A549 (cell line): ENCODE results near the gene PRDM2. TPM values are rescaled to one million over a fixed set of nuclear protein-coding genes. Genes with fewer than 3 reads are reported as not detected.
A peak's percentile ranks its signal among the peaks of the same experiment; 100 is the strongest.

Experiments used
- ATAC-seq, 2 experiments: fragments of 200-7000 bp in 1 of 2; fragments of >200 bp in 1 of 2; cut with Nextera tagmentation in 1 of 2; cut with Tn5 transposase in 1 of 2; 3 replicates each; pipeline versions ENCODE4 v1.8.0 to v1.9.1; 2018 to 2020; ENCODE audit warnings: mild to moderate bottlenecking in 1 of 2, moderate library complexity in 1 of 2
- CTCF ChIA-PET: fragments of 300-600 bp; sonication (Branson Sonifier 250); formaldehyde crosslinking; extraction: SDS; loops from one replicate; lab custom pipeline; 2021; ENCODE audit warnings: antibody characterized with exemption, inconsistent platforms; lab: Yijun Ruan, JAX
- POLR2A ChIA-PET: fragments of 350-600 bp; formaldehyde crosslinking; extraction: SDS; loops from one replicate; lab custom pipeline; 2021; ENCODE audit warnings: antibody characterized with exemption, inconsistent platforms; lab: Yijun Ruan, JAX
- DNase-seq, 2 experiments: peaks; one replicate each; pipeline versions ENCODE4 v3.0.0 to v3.0.0-alpha.2; 2011 to 2016; ENCODE audit warnings: low read depth in 1 of 2, low spot score in 1 of 2
- FAIRE-seq: peaks from 2 replicates; lab custom pipeline; 2011; peaks lifted over from hg19 to GRCh38; lab: Jason Lieb, UNC
- H3K27ac ChIP-seq, 2 experiments: fragments of >200 bp; sonication (Bioruptor Twin); formaldehyde crosslinking; 3 replicates each; pipeline ENCODE4 v1.5.1; 2016 to 2017
- H3K4me1 ChIP-seq: fragments of >200 bp; sonication (Bioruptor Twin); formaldehyde crosslinking; 3 replicates; pipeline ENCODE4 v1.6.1; 2016
- H3K4me2 ChIP-seq: fragments of >200 bp; sonication (Bioruptor Twin); formaldehyde crosslinking; 3 replicates; pipeline ENCODE4 v1.6.1; 2016
- H3K4me3 ChIP-seq: fragments of >200 bp; sonication (Bioruptor Twin); formaldehyde crosslinking; 3 replicates; pipeline ENCODE4 v1.5.1; 2016
- H3K9me3 ChIP-seq: fragments of >200 bp; sonication (Bioruptor Twin); formaldehyde crosslinking; 3 replicates; pipeline ENCODE4 v1.6.1; 2016
- BHLHE40 ChIP-seq: IDR thresholded peaks from 2 replicates; pipeline ENCODE4 v1.6.1; 2012; ENCODE audit warnings: low read depth, low read length, inconsistent platforms
- CBX8 ChIP-seq: fragments of 200-600 bp; sonication (generic); IDR thresholded peaks from 2 replicates; pipeline ENCODE4 v1.6.1; 2016
- CEBPB ChIP-seq, 2 experiments: fragments of >200 bp in 1 of 2; sonication (Bioruptor Twin) in 1 of 2; formaldehyde crosslinking in 1 of 2; IDR thresholded peaks; 2 replicates each; pipeline ENCODE4 v1.6.1; 2012 to 2016
- CHD2 ChIP-seq: fragments of 150-350 bp; IDR thresholded peaks from 2 replicates; pipeline ENCODE4 v1.6.1; 2014; ENCODE audit warnings: low read length; ENCODE audit not compliant: partially characterized antibody
- EHMT2 ChIP-seq: fragments of 200-600 bp; sonication (generic); IDR thresholded peaks from 2 replicates; pipeline ENCODE4 v1.6.1; 2016; ENCODE audit warnings: antibody characterized with exemption, low read depth, mild to moderate bottlenecking, moderate library complexity
- EP300 ChIP-seq, 2 experiments: fragments of >200 bp; sonication (Bioruptor Twin); formaldehyde crosslinking; IDR thresholded peaks; 2 replicates in 1 of 2; 3 replicates in 1 of 2; pipeline ENCODE4 v1.6.1; 2016 to 2017
- ESRRA ChIP-seq: fragments of 150-350 bp; IDR thresholded peaks from 2 replicates; pipeline ENCODE4 v1.6.1; 2014; ENCODE audit warnings: mild to moderate bottlenecking, low read length, borderline replicate concordance
- FOXS1 ChIP-seq: fragments of 250-450 bp; sonication (Bioruptor Pico); IDR thresholded peaks from 2 replicates; pipeline ENCODE4 v1.5.0; 2020; ENCODE audit warnings: mild to moderate bottlenecking, moderate library complexity
- HDAC2 ChIP-seq: fragments of 200-600 bp; sonication (generic); IDR thresholded peaks from 2 replicates; pipeline ENCODE4 v1.6.1; 2016
- HEYL ChIP-seq: fragments of 250-450 bp; sonication (Bioruptor Pico); IDR thresholded peaks from 2 replicates; pipeline ENCODE4 v1.8.0; 2021; ENCODE audit warnings: mild to moderate bottlenecking, moderate library complexity
- HOXB13 ChIP-seq: fragments of 250-450 bp; sonication (Bioruptor Pico); IDR thresholded peaks from 2 replicates; pipeline ENCODE4 v1.5.0; 2020; ENCODE audit warnings: low read depth, mild to moderate bottlenecking, moderate library complexity
- HOXB5 ChIP-seq: fragments of 250-450 bp; sonication (Bioruptor Pico); IDR thresholded peaks from 2 replicates; pipeline ENCODE4 v1.5.0; 2020; ENCODE audit warnings: mild to moderate bottlenecking, moderate library complexity
- JUN ChIP-seq, 2 experiments: fragments of >200 bp; sonication (Bioruptor Twin); formaldehyde crosslinking; IDR thresholded peaks; 2 replicates in 1 of 2; 3 replicates in 1 of 2; pipeline ENCODE4 v1.6.1; 2016 to 2017
- JUNB ChIP-seq: fragments of >200 bp; sonication (Bioruptor Twin); formaldehyde crosslinking; IDR thresholded peaks from 2 replicates; pipeline ENCODE4 v1.6.1; 2016
- PHF8 ChIP-seq: fragments of 200-600 bp; sonication (generic); IDR thresholded peaks from 2 replicates; pipeline ENCODE4 v1.6.1; 2016; ENCODE audit warnings: low read depth, mild to moderate bottlenecking, antibody characterized with exemption, moderate library complexity, borderline replicate concordance
- POLR2A ChIP-seq: IDR thresholded peaks from 2 replicates; pipeline ENCODE4 v1.6.1; 2012; ENCODE audit warnings: mild to moderate bottlenecking, low read length
- POLR2AphosphoS2 ChIP-seq: conservative IDR thresholded peaks from 2 replicates; pipeline ENCODE4 v1.6.1; 2012; ENCODE audit warnings: low read length, improper control_type of control experiment, inconsistent platforms
- RCOR1 ChIP-seq: fragments of 150-350 bp; IDR thresholded peaks from 2 replicates; pipeline ENCODE4 v1.6.1; 2014; ENCODE audit warnings: antibody characterized with exemption, low read length, low read depth
- RFX5 ChIP-seq: fragments of 450-650 bp; IDR thresholded peaks from 2 replicates; pipeline ENCODE4 v1.7.1; 2014; ENCODE audit warnings: antibody characterized with exemption, mild to moderate bottlenecking, moderate library complexity
- ZFP36 ChIP-seq: fragments of 450-650 bp; IDR thresholded peaks from 2 replicates; pipeline ENCODE4 v1.6.1; 2014; ENCODE audit warnings: borderline replicate concordance; ENCODE audit not compliant: partially characterized antibody
- ZNF302 ChIP-seq: fragments of 250-450 bp; sonication (Bioruptor Pico); IDR thresholded peaks from 2 replicates; pipeline ENCODE4 v1.9.0; 2021; ENCODE audit warnings: inconsistent platforms, mild to moderate bottlenecking, moderate library complexity
- WGBS: methylation state at CpG from one replicate; pipeline ENCODE4 v1.1.6; 2017; ENCODE audit errors: missing lambda C conversion rate; 5-methylcytosine and 5-hydroxymethylcytosine counted together
- polyA minus RNA-seq: library from RNA; depleted of rRNA, polyadenylated mRNA; stranded (reverse); fragments of >200 nt; gene quantifications from 2 replicates; pipeline ENCODE4 v1.2.3, GENCODE V29; 2011; rRNA and poly(A)+ RNA removed
- polyA plus RNA-seq, 4 experiments: library from polyadenylated mRNA; depleted of rRNA in 3 of 4; stranded (reverse); fragments of >200 nt; fragmentation: RNase III in 1 of 4; extraction: RNeasy Plus Mini Kit Qiagen cat#74134 plus additional on column Dnase treatment in 1 of 4; gene quantifications; 2 replicates in 3 of 4; 3 replicates in 1 of 4; pipeline ENCODE4 v1.2.3, GENCODE V29; 2011 to 2017
- TF ChIP-seq, protein P1 (sequence below): fragments of >200 bp; sonication (Bioruptor Twin); formaldehyde crosslinking; IDR thresholded peaks from 3 replicates; pipeline ENCODE4 v1.6.1; 2016
- TF ChIP-seq, protein P2 (sequence below): IDR thresholded peaks from 2 replicates; pipeline ENCODE4 v1.6.1; 2012; ENCODE audit warnings: low read depth, borderline replicate concordance
- TF ChIP-seq, protein P3 (sequence below): IDR thresholded peaks from 2 replicates; pipeline ENCODE4 v1.6.1; 2012

The PRDM2 gene, protein sequence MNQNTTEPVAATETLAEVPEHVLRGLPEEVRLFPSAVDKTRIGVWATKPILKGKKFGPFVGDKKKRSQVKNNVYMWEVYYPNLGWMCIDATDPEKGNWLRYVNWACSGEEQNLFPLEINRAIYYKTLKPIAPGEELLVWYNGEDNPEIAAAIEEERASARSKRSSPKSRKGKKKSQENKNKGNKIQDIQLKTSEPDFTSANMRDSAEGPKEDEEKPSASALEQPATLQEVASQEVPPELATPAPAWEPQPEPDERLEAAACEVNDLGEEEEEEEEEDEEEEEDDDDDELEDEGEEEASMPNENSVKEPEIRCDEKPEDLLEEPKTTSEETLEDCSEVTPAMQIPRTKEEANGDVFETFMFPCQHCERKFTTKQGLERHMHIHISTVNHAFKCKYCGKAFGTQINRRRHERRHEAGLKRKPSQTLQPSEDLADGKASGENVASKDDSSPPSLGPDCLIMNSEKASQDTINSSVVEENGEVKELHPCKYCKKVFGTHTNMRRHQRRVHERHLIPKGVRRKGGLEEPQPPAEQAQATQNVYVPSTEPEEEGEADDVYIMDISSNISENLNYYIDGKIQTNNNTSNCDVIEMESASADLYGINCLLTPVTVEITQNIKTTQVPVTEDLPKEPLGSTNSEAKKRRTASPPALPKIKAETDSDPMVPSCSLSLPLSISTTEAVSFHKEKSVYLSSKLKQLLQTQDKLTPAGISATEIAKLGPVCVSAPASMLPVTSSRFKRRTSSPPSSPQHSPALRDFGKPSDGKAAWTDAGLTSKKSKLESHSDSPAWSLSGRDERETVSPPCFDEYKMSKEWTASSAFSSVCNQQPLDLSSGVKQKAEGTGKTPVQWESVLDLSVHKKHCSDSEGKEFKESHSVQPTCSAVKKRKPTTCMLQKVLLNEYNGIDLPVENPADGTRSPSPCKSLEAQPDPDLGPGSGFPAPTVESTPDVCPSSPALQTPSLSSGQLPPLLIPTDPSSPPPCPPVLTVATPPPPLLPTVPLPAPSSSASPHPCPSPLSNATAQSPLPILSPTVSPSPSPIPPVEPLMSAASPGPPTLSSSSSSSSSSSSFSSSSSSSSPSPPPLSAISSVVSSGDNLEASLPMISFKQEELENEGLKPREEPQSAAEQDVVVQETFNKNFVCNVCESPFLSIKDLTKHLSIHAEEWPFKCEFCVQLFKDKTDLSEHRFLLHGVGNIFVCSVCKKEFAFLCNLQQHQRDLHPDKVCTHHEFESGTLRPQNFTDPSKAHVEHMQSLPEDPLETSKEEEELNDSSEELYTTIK (N-terminal part only)
- 8.4 and 8.7 TPM in 2 replicates for polyA plus RNA-seq (2011; rRNA removed)
- 4.1 TPM in 2 replicates for polyA plus RNA-seq (2012; cell fraction: cytosol; rRNA removed)
- polyA plus RNA-seq (2012; cell fraction: nucleus; rRNA removed): 8.9 and 10.3 TPM in 2 replicates
- polyA plus RNA-seq (2017; fragmentation: RNase III; extraction: RNeasy Plus Mini Kit Qiagen cat#74134 plus additional on column Dnase treatment): 7.7 to 7.9 TPM (median 7.8 TPM) in 3 replicates
- 12.1 and 12.4 TPM in 2 replicates for polyA minus RNA-seq

DNA sequence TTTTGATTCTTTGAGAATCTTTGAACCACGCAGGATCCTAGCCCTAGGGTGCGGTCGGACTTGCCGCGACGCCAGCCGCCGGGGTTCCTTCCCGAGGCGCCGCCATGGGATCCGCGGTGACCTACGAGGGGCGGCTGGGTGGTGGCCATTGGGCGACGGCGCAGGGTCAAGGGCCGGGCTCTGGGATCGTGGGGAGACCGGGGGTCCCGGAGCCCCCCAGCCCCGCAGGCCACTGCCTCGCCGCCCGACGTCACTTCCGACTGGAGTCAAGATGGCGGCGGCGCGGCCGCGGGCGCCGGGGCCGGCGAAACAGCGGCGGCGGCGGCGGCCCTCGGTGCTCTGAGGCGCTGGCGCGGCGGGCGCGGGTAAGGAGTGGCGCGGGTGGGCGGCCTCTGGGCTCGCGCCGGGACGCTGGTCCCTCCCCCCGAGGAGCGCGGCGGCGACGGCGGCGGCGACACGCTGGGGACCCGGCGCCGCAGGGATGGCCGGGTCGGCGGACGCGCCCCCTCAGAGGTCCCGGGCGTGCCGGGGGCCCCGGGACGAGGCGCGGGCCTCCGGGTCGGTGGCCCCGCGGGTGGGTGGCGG is at the start of gene PRDM2:
Gene PRDM2 (plus strand): TSS at position 253 of the 585 bp plus-strand sequence. CDS start 15,418 bp downstream, outside the sequence.
- ATAC-seq: peak; percentile 86 to 88
- DNase-seq: peak; percentile 21 to 38
- ChIA-PET CTCF (no interaction called here), POLR2A (no interaction called here)
- Histone ChIP-seq H3K4me1 (0 out of 3 replicates have a peak, but pooled peaks cover 4% of the 10 kb centered on the region), H3K4me2 (peak within 1 kb of the TSS; percentile 82), H3K4me3 (peak within 1 kb of the TSS; percentile 71), H3K9me3 (no peaks in the 10 kb centered on the region; the same call in 2 of the 3 replicates), H3K27ac (peak within 1 kb of the TSS; percentile 83 to 99)
- TF ChIP-seq, protein P1, sequence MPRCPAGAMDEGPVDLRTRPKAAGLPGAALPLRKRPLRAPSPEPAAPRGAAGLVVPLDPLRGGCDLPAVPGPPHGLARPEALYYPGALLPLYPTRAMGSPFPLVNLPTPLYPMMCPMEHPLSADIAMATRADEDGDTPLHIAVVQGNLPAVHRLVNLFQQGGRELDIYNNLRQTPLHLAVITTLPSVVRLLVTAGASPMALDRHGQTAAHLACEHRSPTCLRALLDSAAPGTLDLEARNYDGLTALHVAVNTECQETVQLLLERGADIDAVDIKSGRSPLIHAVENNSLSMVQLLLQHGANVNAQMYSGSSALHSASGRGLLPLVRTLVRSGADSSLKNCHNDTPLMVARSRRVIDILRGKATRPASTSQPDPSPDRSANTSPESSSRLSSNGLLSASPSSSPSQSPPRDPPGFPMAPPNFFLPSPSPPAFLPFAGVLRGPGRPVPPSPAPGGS: 0 out of 3 replicates have a peak, but pooled peaks have one; percentile 43
- TF ChIP-seq HDAC2 (no peak), POLR2A (peak; percentile 32; the same call in 1 of the 2 replicates), JUN (IDR thresholded peaks at IDR 0.05) (peak in 1 of 2 experiments; percentile 59; a peak in 2 of 5 replicates), HOXB5 (CRISPR knock-in tag) (peak; percentile 70), RFX5 (no peak), CEBPB (IDR thresholded peaks at IDR 0.05) (no peak), PHF8 (peak; percentile 67; the same call in 1 of the 2 replicates), HOXB13 (CRISPR knock-in tag) (peak; percentile 81; the same call in 1 of the 2 replicates)
- TF ChIP-seq, protein P2, sequence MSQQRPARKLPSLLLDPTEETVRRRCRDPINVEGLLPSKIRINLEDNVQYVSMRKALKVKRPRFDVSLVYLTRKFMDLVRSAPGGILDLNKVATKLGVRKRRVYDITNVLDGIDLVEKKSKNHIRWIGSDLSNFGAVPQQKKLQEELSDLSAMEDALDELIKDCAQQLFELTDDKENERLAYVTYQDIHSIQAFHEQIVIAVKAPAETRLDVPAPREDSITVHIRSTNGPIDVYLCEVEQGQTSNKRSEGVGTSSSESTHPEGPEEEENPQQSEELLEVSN: peak; percentile 77
- TF ChIP-seq, protein P3, sequence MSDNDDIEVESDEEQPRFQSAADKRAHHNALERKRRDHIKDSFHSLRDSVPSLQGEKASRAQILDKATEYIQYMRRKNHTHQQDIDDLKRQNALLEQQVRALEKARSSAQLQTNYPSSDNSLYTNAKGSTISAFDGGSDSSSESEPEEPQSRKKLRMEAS: peak; percentile 71
- no peak for FAIRE-seq
- WGBS: 0% methylated on average over 1 of the region's 87 CpGs

DNA sequence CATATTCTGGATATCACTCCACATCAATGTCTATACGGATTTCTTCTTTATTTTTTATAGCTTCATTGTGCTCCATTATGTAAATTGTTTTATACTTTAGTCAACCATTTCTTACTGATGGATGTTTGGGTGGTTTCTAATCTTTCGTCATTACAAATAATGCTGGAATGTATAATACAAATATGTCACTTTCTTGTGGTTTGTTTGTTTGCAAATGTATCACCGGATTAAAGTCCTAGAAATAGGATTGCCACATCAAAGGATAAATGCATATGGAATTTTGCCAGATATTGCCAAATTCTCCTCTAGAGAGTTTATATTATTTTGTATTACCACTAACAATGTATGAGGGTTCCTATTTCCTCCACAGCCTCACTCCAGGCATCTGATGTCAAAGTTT is 48.7 kb upstream of the PRDM2 start:
- 4% methylated on average over 3 of the region's 3 CpGs for whole genome bisulfite sequencing
- POLR2A ChIA-PET: no interaction called here
- Histone ChIP-seq H3K4me3 (no peak overlapping the region), H3K9me3 (no peaks in the 10 kb centered on the region), H3K4me2 (no peak overlapping the region), H3K4me1 (no peaks in the 10 kb centered on the region), H3K27ac (no peak overlapping the region)
- CTCF ChIA-PET: no interaction called here
- DNase-seq (peak in 1 of 2 experiments; percentile 14), ATAC-seq (no peak), FAIRE-seq (no peak)
- TF ChIP-seq JUNB (peak; percentile 28; the same call in 1 of the 2 replicates), EHMT2 (no peak), POLR2AphosphoS2 (no peak), CEBPB (IDR thresholded peaks at IDR 0.05) (peak; percentile 30 to 53; a peak in 1 of 4 replicates)

DNA sequence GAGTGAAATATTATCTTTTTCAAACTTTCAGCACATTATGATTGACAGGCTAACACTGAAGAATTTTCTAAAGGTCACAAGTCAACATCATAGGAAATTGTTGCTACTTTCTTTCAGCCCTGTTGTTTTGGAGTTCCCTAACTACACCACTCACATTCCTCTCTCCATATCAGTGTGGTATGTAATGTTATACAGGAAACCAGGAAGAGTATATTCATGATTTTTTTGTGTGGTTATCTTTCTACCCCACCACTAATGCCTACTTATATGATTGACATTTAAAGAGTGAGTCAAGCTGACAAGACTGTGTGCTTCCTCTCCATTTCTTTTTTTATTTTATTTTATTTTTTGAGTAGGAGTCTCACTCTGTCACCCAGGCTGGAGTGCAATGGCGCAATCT is 47.8 kb upstream of the PRDM2 start:
- H3K4me2 ChIP-seq: no peak overlapping the region
- H3K4me3 ChIP-seq: no peak overlapping the region
- H3K27ac ChIP-seq: no peak overlapping the region
- H3K9me3 ChIP-seq: no peaks in the 10 kb centered on the region
- FAIRE-seq: no peak
- WGBS: 15% methylated on average over 1 of the region's 1 CpG
- ChIA-PET CTCF (interaction anchor here (0.9 kb wide), 1 partner anchor 12 kb away, joined by 3 read pairs; no protein-coding TSS in a partner anchor), POLR2A (no interaction called here)
- ATAC-seq: no peak
- H3K4me1 ChIP-seq: no peaks in the 10 kb centered on the region
- no peak for DNase-seq
- no peak for TF ChIP-seq POLR2AphosphoS2
- TF ChIP-seq RFX5: no peak
- TF ChIP-seq RCOR1: no peak
- TF ChIP-seq HEYL (CRISPR knock-in tag): no peak
- no peak for TF ChIP-seq PHF8
- no peak for TF ChIP-seq CBX8
- TF ChIP-seq CHD2: no peak
- TF ChIP-seq ZFP36: no peak
- no peak for TF ChIP-seq EP300 (IDR thresholded peaks at IDR 0.05)
- no peak for TF ChIP-seq EHMT2
- TF ChIP-seq FOXS1: no peak
- no peak for TF ChIP-seq BHLHE40
- TF ChIP-seq ESRRA: no peak
- no peak for TF ChIP-seq ZNF302 (CRISPR knock-in tag)
- TF ChIP-seq CEBPB (IDR thresholded peaks at IDR 0.05): no peak
